Esophagus muscularis mucosa (tissue), 4 donors: ENCODE data around the gene PDE4DIP. TPM values are rescaled to one million over a fixed set of nuclear protein-coding genes. Genes with fewer than 3 reads are reported as not detected.
"Not testable (repeated sequence)": the region's sequence is repeated elsewhere in the genome, so short reads cannot be mapped to it uniquely, and the experiment has no call there.

Experiments
- DNase-seq: peaks from one replicate; pipeline ENCODE4 v3.0.0-alpha.2; 2017; ENCODE audit errors: extremely low spot score
- H3K27ac ChIP-seq, 4 donors: fragments of 200-600 bp; sonication (generic); replicated peaks in 1 of 4; 1 replicate in 3 of 4; 2 replicates in 1 of 4; pipeline ENCODE4 v1.5.1; 2016 to 2019; ENCODE audit warnings: mild to moderate bottlenecking in 1 of 4
- H3K27me3 ChIP-seq, 4 donors: fragments of 200-600 bp; sonication (generic); one replicate each; pipeline versions ENCODE4 v1.5.1 to v1.6.0; 2016 to 2019
- H3K36me3 ChIP-seq, 4 donors: fragments of 200-600 bp; sonication (generic); one replicate each; pipeline ENCODE4 v1.5.1; 2016 to 2019
- H3K4me1 ChIP-seq, 4 donors: fragments of 200-600 bp; sonication (generic); one replicate each; pipeline ENCODE4 v1.5.1; 2016 to 2019
- H3K4me3 ChIP-seq, 4 donors: fragments of 200-600 bp; sonication (generic); 1 replicate in 2 of 4; 2 replicates in 2 of 4; pipeline ENCODE4 v1.5.1; 2016 to 2019; ENCODE audit warnings: mild to moderate bottlenecking in 4 of 4, moderate library complexity in 1 of 4
- H3K9me3 ChIP-seq, 4 donors: fragments of 200-600 bp; sonication (generic); 1 replicate in 3 of 4; 2 replicates in 1 of 4; pipeline ENCODE4 v1.5.1; 2016 to 2019
- WGBS: methylation state at CpG from one replicate; pipeline ENCODE4 v1.1.5; 2018; 5-methylcytosine and 5-hydroxymethylcytosine counted together
- intact Hi-C: fragments of 100-400 bp; cut with DNase I; formaldehyde crosslinking; loops from one replicate; pipeline ENCODE4 v1.15.1; 2023
- total RNA-seq, 4 donors: library from RNA; depleted of rRNA; stranded (reverse); fragments of >200 nt; gene quantifications; one replicate each; pipeline versions ENCODE4 v1.1.0 to v1.2.1, GENCODE V29; 2016
- TF ChIP-seq, protein P1 (sequence below), 3 experiments: fragments of 200-600 bp in 2 of 3; fragments of 450-650 bp in 1 of 3; sonication (generic) in 2 of 3; IDR thresholded peaks; one replicate each; pipeline ENCODE4 v1.5.1; 2017 to 2019; ENCODE audit warnings: antibody characterized with exemption in 3 of 3, mild to moderate bottlenecking in 2 of 3, moderate library complexity in 1 of 3

The PDE4DIP gene
- total RNA-seq, 4 donors from 2014 or later: 117 to 200 (median 169) TPM

DNA sequence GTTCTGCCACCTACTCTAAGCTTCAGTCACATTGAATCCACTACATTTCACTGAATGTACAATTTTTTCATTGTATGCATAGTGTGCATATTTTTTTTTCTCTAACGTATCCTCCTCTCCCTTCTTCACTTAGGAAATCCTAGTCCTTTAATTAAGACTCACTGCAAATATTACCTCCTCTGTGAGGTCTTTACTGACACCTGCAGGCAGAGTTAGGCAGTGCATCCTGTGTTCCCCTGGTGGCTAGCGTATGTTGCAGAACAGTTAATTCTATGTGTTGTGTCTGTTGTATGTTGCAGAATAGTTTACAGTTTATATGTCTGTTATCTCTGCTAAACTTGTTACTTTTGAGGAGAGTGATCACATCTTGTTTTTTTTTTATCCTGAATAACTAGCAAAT lies 121.9 kb downstream of the PDE4DIP start:
- H3K27ac ChIP-seq, intact Hi-C loops: not testable (repeated sequence)
- WGBS: 13% methylated on average over 1 of the region's 2 CpGs

DNA sequence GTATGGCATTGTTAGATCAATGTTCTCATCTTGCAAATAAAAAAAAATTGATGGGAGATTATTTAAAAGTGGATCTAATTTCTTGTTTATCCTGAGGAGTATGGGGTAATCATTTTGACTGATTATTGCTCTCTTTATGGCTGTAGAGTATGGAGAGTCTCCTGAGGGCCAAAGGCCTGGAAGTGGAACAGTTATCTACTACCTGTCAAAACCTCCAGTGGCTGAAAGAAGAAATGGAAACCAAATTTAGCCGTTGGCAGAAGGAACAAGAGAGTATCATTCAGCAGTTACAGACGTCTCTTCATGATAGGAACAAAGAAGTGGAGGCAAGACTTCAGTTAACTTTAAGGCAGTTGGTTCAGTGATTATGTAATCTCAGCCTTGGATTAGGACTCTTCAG lies 123.4 kb downstream of the PDE4DIP start:
- H3K9me3 ChIP-seq, DNase-seq, H3K27me3 ChIP-seq, H3K4me1 ChIP-seq, H3K27ac ChIP-seq, H3K4me3 ChIP-seq, intact Hi-C loops: not testable (repeated sequence)
- no CpG with 5 or more reads among the region's 2 CpGs for WGBS
- peaks cover 0 to 29% (median 14%) of the 10 kb centered on the region in 4 donors for H3K36me3 ChIP-seq

More for the DNA sequence above, 121.9 kb downstream of the PDE4DIP start:
- TF ChIP-seq, protein P1, sequence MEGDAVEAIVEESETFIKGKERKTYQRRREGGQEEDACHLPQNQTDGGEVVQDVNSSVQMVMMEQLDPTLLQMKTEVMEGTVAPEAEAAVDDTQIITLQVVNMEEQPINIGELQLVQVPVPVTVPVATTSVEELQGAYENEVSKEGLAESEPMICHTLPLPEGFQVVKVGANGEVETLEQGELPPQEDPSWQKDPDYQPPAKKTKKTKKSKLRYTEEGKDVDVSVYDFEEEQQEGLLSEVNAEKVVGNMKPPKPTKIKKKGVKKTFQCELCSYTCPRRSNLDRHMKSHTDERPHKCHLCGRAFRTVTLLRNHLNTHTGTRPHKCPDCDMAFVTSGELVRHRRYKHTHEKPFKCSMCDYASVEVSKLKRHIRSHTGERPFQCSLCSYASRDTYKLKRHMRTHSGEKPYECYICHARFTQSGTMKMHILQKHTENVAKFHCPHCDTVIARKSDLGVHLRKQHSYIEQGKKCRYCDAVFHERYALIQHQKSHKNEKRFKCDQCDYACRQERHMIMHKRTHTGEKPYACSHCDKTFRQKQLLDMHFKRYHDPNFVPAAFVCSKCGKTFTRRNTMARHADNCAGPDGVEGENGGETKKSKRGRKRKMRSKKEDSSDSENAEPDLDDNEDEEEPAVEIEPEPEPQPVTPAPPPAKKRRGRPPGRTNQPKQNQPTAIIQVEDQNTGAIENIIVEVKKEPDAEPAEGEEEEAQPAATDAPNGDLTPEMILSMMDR (IDR thresholded peaks at IDR 0.05): peak in 1 of 3 experiments; percentile 14
- H3K4me1 ChIP-seq, H3K4me3 ChIP-seq, H3K27me3 ChIP-seq, H3K9me3 ChIP-seq, DNase-seq: not testable (repeated sequence)
- peaks cover 1 to 31% (median 14%) of the 10 kb centered on the region in 4 donors for H3K36me3 ChIP-seq

DNA sequence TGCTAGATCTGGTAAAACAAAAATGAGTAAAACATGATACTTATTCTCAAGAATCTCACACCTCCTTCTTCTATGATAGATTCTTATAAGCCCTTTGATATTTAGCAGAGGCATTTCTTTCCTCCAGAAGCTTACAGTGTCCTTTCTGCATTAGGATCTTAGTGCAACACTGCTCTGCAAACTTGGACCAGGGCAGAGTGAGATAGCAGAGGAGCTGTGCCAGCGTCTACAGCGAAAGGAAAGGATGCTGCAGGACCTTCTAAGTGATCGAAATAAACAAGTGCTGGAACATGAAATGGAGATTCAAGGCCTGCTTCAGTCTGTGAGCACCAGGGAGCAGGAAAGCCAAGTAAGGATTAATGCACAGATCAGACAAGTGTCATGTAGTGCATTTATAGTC lies 124.5 kb downstream of the PDE4DIP start:
- DNase-seq, H3K27me3 ChIP-seq, H3K9me3 ChIP-seq, H3K4me3 ChIP-seq, intact Hi-C loops, H3K4me1 ChIP-seq, H3K27ac ChIP-seq: not testable (repeated sequence)
- WGBS: no CpG with 5 or more reads among the region's 3 CpGs
- peaks cover 0 to 23% (median 10%) of the 10 kb centered on the region in 4 donors for H3K36me3 ChIP-seq

DNA sequence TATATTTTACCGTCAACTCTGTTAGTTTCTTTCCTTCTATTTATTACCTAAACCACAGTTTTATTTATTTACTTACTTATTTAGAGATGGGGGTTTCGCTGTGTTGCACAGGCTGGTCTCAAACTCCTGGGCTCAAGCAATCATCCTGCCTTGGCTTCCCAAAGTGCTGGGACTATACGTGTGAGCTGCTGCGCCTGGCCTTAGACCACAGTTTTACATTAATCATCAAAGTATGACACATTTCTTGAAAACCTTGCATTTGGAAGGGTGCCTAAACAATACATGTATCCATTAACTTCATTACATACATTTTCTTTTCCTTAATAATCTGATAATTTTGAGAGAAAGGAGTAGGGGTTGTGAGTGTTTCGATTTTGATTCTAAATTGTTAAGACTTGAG lies 124.9 kb downstream of the PDE4DIP start:
- DNase-seq, H3K9me3 ChIP-seq, H3K27me3 ChIP-seq, H3K4me3 ChIP-seq, H3K4me1 ChIP-seq, intact Hi-C loops, H3K27ac ChIP-seq: not testable (repeated sequence)
- H3K36me3 ChIP-seq: peaks cover 0 to 20% (median 9%) of the 10 kb centered on the region in 4 donors
- WGBS: 75% methylated on average over 1 of the region's 5 CpGs

DNA sequence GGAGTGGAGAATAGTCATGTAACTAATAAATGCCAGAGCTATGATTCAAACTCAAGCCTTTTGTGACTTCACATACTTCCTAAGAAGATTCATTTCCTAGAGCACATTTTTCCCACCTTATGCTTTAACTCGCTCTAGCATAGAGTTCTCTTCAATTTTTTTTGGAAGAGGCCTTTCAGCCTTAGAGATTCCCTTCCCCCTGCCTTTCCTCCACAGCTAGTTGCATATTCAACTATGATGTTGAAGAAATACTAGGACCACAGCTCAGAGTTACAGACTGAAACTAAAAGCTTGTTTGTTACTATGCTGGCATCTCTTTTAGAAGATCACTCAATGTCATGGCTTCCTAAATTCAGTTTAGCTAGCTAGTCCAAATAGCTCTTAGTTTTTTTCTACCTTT lies 131.2 kb downstream of the PDE4DIP start:
- 83% methylated on average over 1 of the region's 1 CpG for WGBS
- H3K27me3 ChIP-seq, H3K9me3 ChIP-seq, intact Hi-C loops, H3K4me3 ChIP-seq, H3K27ac ChIP-seq, H3K4me1 ChIP-seq, DNase-seq: not testable (repeated sequence)
- peaks cover 29 to 41% (median 31%) of the 10 kb centered on the region in 4 donors for H3K36me3 ChIP-seq

DNA sequence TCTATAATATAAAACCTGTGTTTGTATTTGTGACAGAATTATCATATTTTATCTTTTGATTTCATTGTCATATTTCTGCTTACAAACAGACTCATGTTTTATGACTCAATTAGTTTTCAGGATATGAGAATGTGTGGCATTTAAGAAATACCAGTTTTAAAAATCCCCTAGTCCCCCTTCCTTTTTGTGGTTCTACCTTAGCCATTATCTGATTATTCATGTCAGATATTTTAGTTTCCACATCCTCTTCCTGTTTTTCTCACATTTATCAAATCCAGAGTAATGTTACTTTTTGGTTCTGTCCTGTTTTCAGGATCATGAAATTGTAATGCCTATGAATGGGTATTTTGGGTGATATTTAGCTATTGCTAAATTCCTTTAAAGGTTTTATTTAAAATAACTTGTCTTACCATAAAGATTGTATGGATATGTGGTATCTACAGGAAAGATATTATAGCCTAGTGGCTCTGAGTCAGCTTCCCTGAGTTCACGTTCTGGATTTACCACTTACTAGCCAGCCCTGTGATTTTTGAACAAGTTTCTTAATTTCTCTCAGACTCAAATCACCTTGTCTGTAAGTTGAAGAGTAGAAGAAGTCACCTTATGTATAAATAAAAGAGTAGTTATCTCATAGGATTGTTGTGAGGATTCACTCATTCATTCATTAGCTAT lies 131.8 kb downstream of the PDE4DIP start:
- 94% methylated on average over 1 of the region's 1 CpG for WGBS
- H3K27me3 ChIP-seq, intact Hi-C loops, DNase-seq, H3K9me3 ChIP-seq, H3K4me3 ChIP-seq, H3K27ac ChIP-seq, H3K4me1 ChIP-seq: not testable (repeated sequence)
- H3K36me3 ChIP-seq: peaks cover 34 to 46% (median 36%) of the 10 kb centered on the region in 4 donors

DNA sequence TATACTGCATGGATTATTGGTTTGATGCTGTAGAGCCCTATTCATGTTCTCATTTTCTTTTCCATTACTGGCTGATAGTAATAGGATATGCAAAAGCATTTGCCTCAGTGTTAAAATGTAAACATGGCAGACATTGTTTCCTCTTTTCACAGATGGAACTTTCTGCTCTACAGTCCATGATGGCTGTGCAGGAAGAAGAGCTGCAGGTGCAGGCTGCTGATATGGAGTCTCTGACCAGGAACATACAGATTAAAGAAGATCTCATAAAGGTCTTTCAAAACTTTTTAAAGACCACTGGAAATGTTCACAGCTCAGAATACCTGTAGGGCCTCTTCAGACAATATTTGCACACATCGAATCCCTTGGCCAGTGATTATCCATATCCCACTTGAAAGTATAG lies 133.6 kb downstream of the PDE4DIP start:
- WGBS: 100% methylated on average over 1 of the region's 1 CpG
- H3K9me3 ChIP-seq, H3K4me1 ChIP-seq, H3K4me3 ChIP-seq, H3K27me3 ChIP-seq, H3K27ac ChIP-seq, DNase-seq, intact Hi-C loops: not testable (repeated sequence)
- peaks cover 42 to 61% (median 54%) of the 10 kb centered on the region in 4 donors for H3K36me3 ChIP-seq

DNA sequence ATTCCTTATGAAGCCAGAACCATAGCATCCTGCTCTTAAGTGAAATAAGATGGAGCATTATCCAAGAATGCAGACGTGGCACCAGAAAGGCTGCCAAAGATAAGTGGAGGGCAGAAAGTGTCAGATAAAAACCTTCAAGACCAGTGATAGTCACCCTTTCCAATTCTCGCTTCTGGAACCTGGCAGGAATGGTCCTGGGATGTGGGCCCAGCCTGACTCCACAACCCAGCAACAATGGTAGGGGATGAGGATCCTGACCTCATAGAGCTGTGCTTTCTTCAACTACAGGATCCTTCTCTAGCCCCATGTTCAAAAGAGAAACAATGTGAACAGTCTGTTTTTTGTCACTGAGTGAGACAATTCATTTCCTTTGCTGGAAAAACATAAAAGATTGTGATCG lies 145.2 kb downstream of the PDE4DIP start:
- H3K9me3 ChIP-seq, H3K4me3 ChIP-seq, H3K27ac ChIP-seq, H3K4me1 ChIP-seq, DNase-seq, H3K27me3 ChIP-seq, intact Hi-C loops, H3K36me3 ChIP-seq: not testable (repeated sequence)
- 79% methylated on average over 3 of the region's 3 CpGs for WGBS

DNA sequence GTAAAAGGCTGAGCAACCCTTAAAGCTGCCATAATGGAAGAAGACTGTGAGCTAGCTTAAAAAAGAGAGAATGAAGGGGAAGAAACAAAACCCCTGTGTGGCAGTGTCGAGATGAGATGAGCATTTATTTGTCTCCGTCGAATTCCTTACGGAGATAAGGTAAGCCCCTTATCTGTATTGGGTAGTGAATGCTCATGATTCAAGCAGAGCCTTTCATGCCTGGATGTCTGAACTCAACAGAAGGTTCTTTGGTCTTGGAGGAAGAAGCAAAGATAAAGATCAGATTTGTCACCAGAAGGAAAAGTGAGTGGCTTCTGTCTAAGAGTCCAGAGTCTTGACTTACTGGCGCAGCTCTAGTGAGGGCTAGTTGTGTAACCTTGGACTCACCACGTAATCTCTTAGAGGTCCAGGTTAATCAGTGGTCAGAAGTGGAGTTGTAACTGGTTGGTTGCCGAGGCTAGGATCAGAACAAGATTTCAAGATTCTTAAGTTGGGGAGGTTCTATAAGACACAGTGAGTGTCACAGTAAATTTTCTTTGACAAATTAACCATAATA lies 146.1 kb downstream of the PDE4DIP start:
- H3K27ac ChIP-seq, H3K36me3 ChIP-seq, H3K4me3 ChIP-seq, H3K4me1 ChIP-seq, intact Hi-C loops, H3K9me3 ChIP-seq, H3K27me3 ChIP-seq, DNase-seq: not testable (repeated sequence)
- WGBS: 80% methylated on average over 4 of the region's 7 CpGs

DNA sequence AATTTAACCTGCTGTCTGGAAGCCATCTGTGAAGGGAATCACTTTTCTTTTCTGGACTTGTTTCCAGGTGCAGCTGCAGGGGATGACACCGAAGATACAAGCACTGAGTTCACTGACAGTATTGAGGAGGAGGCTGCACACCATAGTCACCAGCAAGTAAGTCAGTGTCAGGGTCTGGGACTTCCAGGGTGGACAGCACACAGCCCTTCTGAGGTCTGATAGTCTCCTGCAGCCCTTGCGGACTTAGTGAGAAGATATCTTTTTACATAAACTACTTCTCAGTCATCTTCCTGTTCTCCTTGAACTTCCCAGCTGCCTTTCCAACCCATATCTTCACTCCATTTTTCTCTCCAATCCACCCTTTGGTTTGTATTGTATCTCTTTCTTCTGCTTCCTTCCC lies 147.6 kb downstream of the PDE4DIP start:
- intact Hi-C loops, DNase-seq, H3K27ac ChIP-seq, H3K36me3 ChIP-seq, H3K9me3 ChIP-seq, H3K4me1 ChIP-seq, H3K27me3 ChIP-seq, H3K4me3 ChIP-seq: not testable (repeated sequence)
- 67% methylated on average over 1 of the region's 2 CpGs for WGBS

DNA sequence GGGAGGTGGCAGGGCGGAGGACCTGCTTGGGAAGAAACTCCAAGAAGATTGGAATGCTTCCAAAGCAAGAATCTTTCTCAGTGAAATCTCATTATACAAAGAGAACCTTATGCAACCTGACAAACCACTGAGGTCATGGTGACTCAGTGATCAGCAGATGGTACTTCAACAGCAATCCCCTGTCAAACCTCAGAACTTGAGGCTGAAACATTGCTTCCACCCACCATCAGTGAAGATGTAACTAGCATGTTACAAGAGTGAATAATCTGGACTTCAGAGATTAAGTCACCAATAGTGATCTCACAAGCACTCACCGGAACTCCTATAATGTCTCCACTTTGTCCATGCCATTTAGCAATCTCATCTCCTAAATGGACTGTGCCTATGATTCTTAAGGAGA lies 148.1 kb downstream of the PDE4DIP start:
- H3K4me3 ChIP-seq, intact Hi-C loops, H3K27ac ChIP-seq, H3K27me3 ChIP-seq, H3K4me1 ChIP-seq, DNase-seq, H3K9me3 ChIP-seq, H3K36me3 ChIP-seq: not testable (repeated sequence)
- WGBS: 85% methylated on average over 1 of the region's 2 CpGs
